Measurements from ENCODE around the gene ETFA.
A peak's percentile ranks its signal among the peaks of the same experiment; 100 is the strongest.

The ETFA gene

GRCh38 chr15:76209523-76209922 lies 101.7 kb downstream of the ETFA start:
- DNase-seq: no peak

GRCh38 chr15:76208786-76209424 lies 102.4 kb downstream of the ETFA start:
- DNase-seq: no peak

GRCh38 chr15:76208084-76208785 lies 103.0 kb downstream of the ETFA start:
- DNase-seq: no peak

- peak; percentile 31 for DNase-seq
Observed at GRCh38 chr15:76206325-76206976, 104.8 kb downstream of the ETFA start.

GRCh38 chr15:76204916-76205460 lies 106.3 kb downstream of the ETFA start:
- no peak for DNase-seq

- no peak for DNase-seq
Observed at GRCh38 chr15:76204109-76204845, 107.0 kb downstream of the ETFA start.

GRCh38 chr15:76203346-76204108 lies 107.7 kb downstream of the ETFA start:
- no peak for DNase-seq

- DNase-seq: no peak
Observed at GRCh38 chr15:76201536-76202255, 109.6 kb downstream of the ETFA start.

- no peak for DNase-seq
Observed at GRCh38 chr15:76200641-76201105, 110.6 kb downstream of the ETFA start.

- no peak for DNase-seq
Observed at GRCh38 chr15:76200083-76200465, 111.2 kb downstream of the ETFA start.

GRCh38 chr15:76199106-76200082 lies 111.9 kb downstream of the ETFA start:
- no peak for DNase-seq

GRCh38 chr15:76198456-76199105 lies 112.7 kb downstream of the ETFA start:
- DNase-seq: no peak

- DNase-seq: peak; percentile 24
Observed at GRCh38 chr15:76197703-76198455, 113.4 kb downstream of the ETFA start.

GRCh38 chr15:76196269-76197231 lies 114.7 kb downstream of the ETFA start:
- DNase-seq: peak; percentile 89

GRCh38 chr15:76195506-76196268 lies 115.6 kb downstream of the ETFA start:
- DNase-seq: no peak

GRCh38 chr15:76193934-76194333 lies 117.3 kb downstream of the ETFA start:
- DNase-seq: no peak

- no peak for DNase-seq
Observed at GRCh38 chr15:76192715-76193114, 118.6 kb downstream of the ETFA start.
